Thyroid gland (tissue), 4 donors: ENCODE measurements around the gene FAM13C. TPM values are rescaled to one million over a fixed set of nuclear protein-coding genes. Genes with fewer than 3 reads are reported as not detected.

Experiments
- DNase-seq, 2 donors: peaks; one replicate each; pipeline ENCODE4 v3.0.0-alpha.2; 2019
- H3K27ac ChIP-seq, 3 donors: fragments of 200-600 bp; sonication (generic); 1 replicate in 2 of 3; 2 replicates in 1 of 3; pipeline ENCODE4 v1.5.1; 2016 to 2019; ENCODE audit warnings: mild to moderate bottlenecking in 1 of 3, moderate library complexity in 1 of 3
- H3K27me3 ChIP-seq: fragments of 200-600 bp; sonication (generic); one replicate; pipeline ENCODE4 v1.5.1; 2019
- H3K36me3 ChIP-seq, 2 donors: fragments of 200-600 bp; sonication (generic); one replicate each; pipeline ENCODE4 v1.5.1; 2016 to 2019
- H3K4me1 ChIP-seq, 2 donors: fragments of 200-600 bp; sonication (generic); one replicate each; pipeline ENCODE4 v1.5.1; 2017 to 2019
- H3K4me3 ChIP-seq, 3 donors: fragments of 200-600 bp; sonication (generic); replicated peaks in 1 of 3; 1 replicate in 2 of 3; 2 replicates in 1 of 3; pipeline ENCODE4 v1.5.1; 2016; ENCODE audit warnings: mild to moderate bottlenecking in 1 of 3
- H3K9me3 ChIP-seq: fragments of 200-600 bp; sonication (generic); one replicate; pipeline ENCODE4 v1.5.1; 2017
- POLR2A ChIP-seq, 2 donors: fragments of 450-650 bp; IDR thresholded peaks; one replicate each; pipeline ENCODE4 v1.6.1; 2017; ENCODE audit warnings: antibody characterized with exemption in 2 of 2, mild to moderate bottlenecking in 2 of 2, moderate library complexity in 1 of 2
- WGBS, 2 donors: methylation state at CpG; one replicate each; pipeline ENCODE4 v1.1.5; 2017; 5-methylcytosine and 5-hydroxymethylcytosine counted together
- intact Hi-C: fragments of 100-400 bp; cut with DNase I; formaldehyde crosslinking; loops from one replicate; pipeline ENCODE4 v1.15.1; 2023
- total RNA-seq, 4 donors: library from RNA; depleted of rRNA; stranded (reverse); fragments of >200 nt; gene quantifications; one replicate each; pipeline ENCODE4 v1.2.3, GENCODE V29; 2016
- TF ChIP-seq, protein P1 (sequence below), 6 experiments: fragments of 200-600 bp in 3 of 6; fragments of 450-650 bp in 3 of 6; sonication (generic) in 3 of 6; IDR thresholded peaks; one replicate each; pipeline ENCODE4 v1.5.1; 2016 to 2019; ENCODE audit warnings: antibody characterized with exemption in 6 of 6, mild to moderate bottlenecking in 2 of 6, inconsistent platforms in 1 of 6, moderate library complexity in 1 of 6

FAM13C gene
- total RNA-seq, 4 donors from 2014 or later = 11.3 to 16.5 (median 14.3) TPM

DNA sequence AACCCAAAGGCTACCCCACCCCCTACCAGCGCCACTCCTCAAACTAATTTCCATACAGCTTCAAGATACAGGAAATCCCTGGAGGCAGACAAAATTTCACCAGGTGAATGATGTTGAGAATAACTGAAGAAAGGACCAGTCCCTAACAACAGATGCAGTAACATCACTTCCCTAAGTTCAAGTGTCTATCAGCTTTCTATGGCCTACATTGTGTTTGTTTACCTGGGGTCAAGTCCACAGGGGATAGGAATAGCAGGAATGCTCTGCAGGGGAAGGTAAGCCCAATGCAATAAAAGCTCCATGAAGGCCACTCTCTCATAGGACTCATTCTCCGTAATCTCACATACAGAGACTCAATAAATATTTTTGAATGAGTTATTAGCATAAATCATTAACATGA is 26.9 kb downstream of the FAM13C start:
- Histone ChIP-seq H3K27ac (no peak overlapping the region), H3K9me3 (no peaks in the 10 kb centered on the region), H3K36me3 (no peaks in the 10 kb centered on the region), H3K27me3 (no peaks in the 10 kb centered on the region), H3K4me3 (no peak overlapping the region), H3K4me1 (peaks cover 29 to 41% of the 10 kb centered on the region in 2 donors)
- TF ChIP-seq POLR2A (IDR thresholded peaks at IDR 0.05) = no peak
- TF ChIP-seq, protein P1, sequence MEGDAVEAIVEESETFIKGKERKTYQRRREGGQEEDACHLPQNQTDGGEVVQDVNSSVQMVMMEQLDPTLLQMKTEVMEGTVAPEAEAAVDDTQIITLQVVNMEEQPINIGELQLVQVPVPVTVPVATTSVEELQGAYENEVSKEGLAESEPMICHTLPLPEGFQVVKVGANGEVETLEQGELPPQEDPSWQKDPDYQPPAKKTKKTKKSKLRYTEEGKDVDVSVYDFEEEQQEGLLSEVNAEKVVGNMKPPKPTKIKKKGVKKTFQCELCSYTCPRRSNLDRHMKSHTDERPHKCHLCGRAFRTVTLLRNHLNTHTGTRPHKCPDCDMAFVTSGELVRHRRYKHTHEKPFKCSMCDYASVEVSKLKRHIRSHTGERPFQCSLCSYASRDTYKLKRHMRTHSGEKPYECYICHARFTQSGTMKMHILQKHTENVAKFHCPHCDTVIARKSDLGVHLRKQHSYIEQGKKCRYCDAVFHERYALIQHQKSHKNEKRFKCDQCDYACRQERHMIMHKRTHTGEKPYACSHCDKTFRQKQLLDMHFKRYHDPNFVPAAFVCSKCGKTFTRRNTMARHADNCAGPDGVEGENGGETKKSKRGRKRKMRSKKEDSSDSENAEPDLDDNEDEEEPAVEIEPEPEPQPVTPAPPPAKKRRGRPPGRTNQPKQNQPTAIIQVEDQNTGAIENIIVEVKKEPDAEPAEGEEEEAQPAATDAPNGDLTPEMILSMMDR (IDR thresholded peaks at IDR 0.05) = no peak
- DNase-seq = no peak
- intact Hi-C loops = no loop called here
- WGBS, 2 donors = 92 to 97% methylated on average over 2 of the region's 2 CpGs

DNA sequence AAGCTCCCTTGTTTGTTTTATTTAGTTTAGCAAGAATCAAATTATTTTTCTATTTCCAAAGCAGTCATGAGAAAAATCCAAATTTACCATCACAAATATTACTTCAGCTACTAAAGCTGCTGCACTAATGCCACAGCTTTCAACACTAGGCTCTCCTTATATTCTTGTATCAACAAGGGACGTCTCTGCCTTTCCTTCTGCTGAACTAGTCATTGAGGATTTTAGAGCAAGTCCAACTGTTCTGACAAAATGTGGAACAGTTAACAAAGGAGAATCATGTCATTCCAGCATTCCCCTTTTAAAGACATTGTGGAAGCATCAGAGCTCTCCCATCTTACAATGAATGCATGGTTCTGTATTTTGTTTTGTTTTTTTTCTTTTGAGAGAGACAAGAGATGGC is 28.6 kb downstream of the FAM13C start:
- no peaks in the 10 kb centered on the region for H3K27me3 ChIP-seq
- H3K4me3 ChIP-seq = no peak overlapping the region
- intact Hi-C loops = no loop called here
- H3K27ac ChIP-seq = peak overlapping the region in 1 of 3 donors; percentile 45
- H3K36me3 ChIP-seq = no peaks in the 10 kb centered on the region
- H3K4me1 ChIP-seq = peaks cover 29 to 36% of the 10 kb centered on the region in 2 donors
- no peak for TF ChIP-seq POLR2A (IDR thresholded peaks at IDR 0.05)
- 25% methylated on average over 1 of the region's 1 CpG for WGBS, 2 donors
- no peak for DNase-seq
- no peaks in the 10 kb centered on the region for H3K9me3 ChIP-seq

DNA sequence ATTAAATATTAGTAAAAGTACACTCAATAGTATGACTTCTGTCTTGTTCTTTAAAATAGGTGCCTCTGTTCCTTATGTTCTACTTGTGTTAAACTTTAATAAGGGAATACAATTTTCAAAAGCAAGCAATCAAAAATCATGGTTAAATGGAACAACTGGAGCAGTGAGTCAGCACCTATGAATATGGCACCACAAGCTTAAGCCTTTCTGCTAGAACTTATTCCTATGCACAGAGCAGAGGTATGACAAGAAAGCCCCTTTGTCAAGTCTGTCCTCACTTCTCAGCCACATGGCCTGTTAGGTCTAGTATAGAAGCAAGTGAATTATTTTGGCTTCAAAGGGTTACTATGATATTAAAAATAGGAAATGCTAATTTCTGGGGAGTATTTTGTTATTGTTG is 29.8 kb downstream of the FAM13C start:
- no peaks in the 10 kb centered on the region for H3K36me3 ChIP-seq
- peaks cover 20 to 29% of the 10 kb centered on the region in 2 donors for H3K4me1 ChIP-seq
- no peak for TF ChIP-seq POLR2A (IDR thresholded peaks at IDR 0.05)
- TF ChIP-seq, protein P1 (IDR thresholded peaks at IDR 0.05) = no peak
- no peak overlapping the region for H3K4me3 ChIP-seq
- H3K9me3 ChIP-seq = no peaks in the 10 kb centered on the region
- no peaks in the 10 kb centered on the region for H3K27me3 ChIP-seq
- DNase-seq = no peak
- intact Hi-C loops = no loop called here
- H3K27ac ChIP-seq = no peak overlapping the region

DNA sequence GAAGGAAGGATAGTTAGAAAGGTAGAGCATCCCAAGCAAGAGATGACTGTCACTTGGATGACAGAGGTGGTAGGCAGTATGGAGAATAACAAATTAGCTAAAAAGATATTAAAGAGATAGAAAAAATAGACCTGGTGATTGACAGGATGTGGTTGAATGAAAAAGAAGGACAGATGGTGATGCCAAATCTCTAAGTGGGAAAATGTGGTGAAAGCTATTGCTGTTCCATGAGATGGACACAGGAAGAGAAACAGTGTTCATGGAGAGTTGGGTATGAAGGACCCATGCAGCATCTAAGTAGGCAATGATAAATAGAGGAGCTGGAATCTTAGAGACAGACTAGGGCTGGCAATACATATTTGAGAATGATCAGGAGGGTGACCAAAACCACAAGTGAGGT is 30.7 kb downstream of the FAM13C start:
- intact Hi-C loops = no loop called here
- no peak for DNase-seq
- no peak for TF ChIP-seq POLR2A (IDR thresholded peaks at IDR 0.05)
- TF ChIP-seq, protein P1 (IDR thresholded peaks at IDR 0.05) = no peak
- Histone ChIP-seq H3K4me1 (peaks cover 13 to 20% of the 10 kb centered on the region in 2 donors), H3K27ac (no peak overlapping the region), H3K36me3 (no peaks in the 10 kb centered on the region), H3K27me3 (no peaks in the 10 kb centered on the region), H3K4me3 (no peak overlapping the region), H3K9me3 (no peaks in the 10 kb centered on the region)

DNA sequence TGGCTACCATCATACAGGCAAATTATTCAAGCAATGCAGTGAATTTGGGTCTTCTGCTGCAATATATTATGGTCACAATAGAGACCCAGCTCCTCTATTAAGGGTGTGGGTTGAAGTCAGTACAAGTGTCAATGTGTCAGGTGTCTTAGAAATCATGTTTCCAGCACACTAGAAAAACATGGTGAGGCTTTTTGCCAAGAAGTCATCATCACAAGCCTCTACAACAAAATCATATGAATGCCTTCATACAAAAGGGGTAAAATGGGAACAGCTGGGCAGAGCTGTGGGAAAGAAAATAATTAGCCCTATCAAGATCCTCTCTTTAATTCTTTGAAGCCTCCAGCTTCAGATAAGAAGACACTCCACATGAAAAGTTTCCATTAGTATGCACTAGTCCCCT is 37.2 kb downstream of the FAM13C start:
- H3K27ac ChIP-seq = no peak overlapping the region
- no peaks in the 10 kb centered on the region for H3K9me3 ChIP-seq
- no peak overlapping the region for H3K4me3 ChIP-seq
- intact Hi-C loops = no loop called here
- peaks cover 22 to 25% of the 10 kb centered on the region in 2 donors for H3K4me1 ChIP-seq
- H3K27me3 ChIP-seq = no peaks in the 10 kb centered on the region
- no peak for DNase-seq
- no peaks in the 10 kb centered on the region for H3K36me3 ChIP-seq
- TF ChIP-seq, protein P1 (IDR thresholded peaks at IDR 0.05) = no peak
- no peak for TF ChIP-seq POLR2A (IDR thresholded peaks at IDR 0.05)

DNA sequence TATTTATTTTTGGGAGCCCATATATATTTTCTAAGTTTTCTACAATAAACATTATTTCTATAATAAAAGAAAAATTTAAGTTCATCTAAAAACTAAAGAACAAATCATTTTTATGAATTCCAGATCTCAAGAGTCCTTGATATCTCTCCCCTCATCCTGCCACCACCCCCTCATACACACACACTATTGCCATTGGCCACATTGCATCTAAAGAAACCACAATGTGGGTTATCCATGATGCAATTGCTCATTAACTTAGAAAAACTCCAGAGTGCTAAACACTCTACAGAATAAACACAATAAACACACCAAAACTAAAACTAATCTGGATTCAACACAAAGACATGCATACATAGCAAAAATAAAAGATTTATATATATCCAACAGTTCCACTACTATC is 37.8 kb downstream of the FAM13C start:
- H3K27me3 ChIP-seq = no peaks in the 10 kb centered on the region
- H3K9me3 ChIP-seq = no peaks in the 10 kb centered on the region
- no peak for DNase-seq
- peak overlapping the region in 1 of 3 donors; percentile 4 for H3K27ac ChIP-seq
- intact Hi-C loops = no loop called here
- peaks cover 22 to 24% of the 10 kb centered on the region in 2 donors for H3K4me1 ChIP-seq
- TF ChIP-seq POLR2A (IDR thresholded peaks at IDR 0.05) = no peak
- TF ChIP-seq, protein P1 (IDR thresholded peaks at IDR 0.05) = no peak
- no peak overlapping the region for H3K4me3 ChIP-seq
- no peaks in the 10 kb centered on the region for H3K36me3 ChIP-seq
